ENCODE measurements around the gene NLRP6. TPM values are rescaled to one million over a fixed set of nuclear protein-coding genes. Genes with fewer than 3 reads are reported as not detected.

Gene NLRP6
- total RNA-seq, result 1 to 10 TPM in 1 of 4 donors, under 1 TPM in 2, not detected in 1; 0.19 to 1.9 (median 0.66) TPM

- no peak for TF ChIP-seq CTCF (IDR thresholded peaks at IDR 0.05; ENCODE audit: low read depth)
These were observed at the start of gene NLRP6 for GRCh38 chr11:278001-278951. Gene NLRP6, plus strand, starts transcription at chr11:278407. Its CDS starts 163 bp downstream, at chr11:278570.

GRCh38 chr11:230431-230830 lies 47.8 kb upstream of the NLRP6 start:
- TF ChIP-seq CTCF (IDR thresholded peaks at IDR 0.05; ENCODE audit: low read depth), result no peak

- no peak for TF ChIP-seq CTCF (IDR thresholded peaks at IDR 0.05; ENCODE audit: low read depth)
These were observed 45.2 kb upstream of the NLRP6 start for GRCh38 chr11:232783-233565.

- TF ChIP-seq CTCF (IDR thresholded peaks at IDR 0.05; ENCODE audit: low read depth), result no peak
These were observed 43.0 kb upstream of the NLRP6 start for GRCh38 chr11:235180-235579.

- TF ChIP-seq CTCF (IDR thresholded peaks at IDR 0.05; ENCODE audit: low read depth), result no peak
These were observed 42.6 kb upstream of the NLRP6 start for GRCh38 chr11:235609-235996.

- TF ChIP-seq CTCF (IDR thresholded peaks at IDR 0.05; ENCODE audit: low read depth), result no peak
These were observed 42.0 kb upstream of the NLRP6 start, which contains the start of gene SIRT3 for GRCh38 chr11:235997-236773. Gene SIRT3, minus strand, starts transcription at chr11:236342. Its CDS starts 14 bp downstream, at chr11:236328.
